Naive thymus-derived CD4-positive, alpha-beta T cell (primary cell): Measurements from ENCODE around the gene ELL. TPM values are rescaled to one million over a fixed set of nuclear protein-coding genes. Genes with fewer than 3 reads are reported as not detected.
A peak's percentile ranks its signal among the peaks of the same experiment; 100 is the strongest.

Experiments used
- ATAC-seq: fragments of 150-1000 bp; cut with Tn5 transposase; 2 replicates; pipeline ENCODE4 v1.10.0; 2021; ENCODE audit warnings: mild to moderate bottlenecking, moderate library complexity
- CTCF ChIA-PET: fragments of 350-600 bp; sonication (Branson Sonifier 250); formaldehyde crosslinking; loops from one replicate; lab custom pipeline; 2021; ENCODE audit warnings: antibody characterized with exemption; lab: Charles Lee
- POLR2A ChIA-PET: fragments of 350-600 bp; sonication (Branson Sonifier 250); formaldehyde crosslinking; loops from one replicate; lab custom pipeline; 2021; ENCODE audit warnings: antibody characterized with exemption, inconsistent platforms; lab: Charles Lee
- DNase-seq, 9 donors: peaks; one replicate each; pipeline versions ENCODE4 v3.0.0 to v3.0.0-alpha.2; 2020 to 2022; ENCODE audit warnings: mixed read lengths in 1 of 9
- H3K27ac ChIP-seq: one replicate; pipeline ENCODE4 v1.7.0; 2013; ENCODE audit warnings: mild to moderate bottlenecking, low read depth, low read length, moderate library complexity
- H3K27me3 ChIP-seq, 2 donors: one replicate each; pipeline ENCODE4 v1.7.0; 2013; ENCODE audit warnings: low read length in 2 of 2, mild to moderate bottlenecking in 2 of 2, moderate library complexity in 2 of 2; ENCODE audit not compliant: control insufficient read depth in 2 of 2, insufficient read depth in 2 of 2
- H3K36me3 ChIP-seq, 3 experiments: 1 replicate in 2 of 3; 2 replicates in 1 of 3; pipeline ENCODE4 v1.7.0; 2013; ENCODE audit warnings: low read length in 3 of 3, mild to moderate bottlenecking in 3 of 3, moderate library complexity in 1 of 3; ENCODE audit not compliant: insufficient read depth in 3 of 3, control insufficient read depth in 2 of 3
- H3K4me1 ChIP-seq, 2 donors: one replicate each; pipeline ENCODE4 v1.7.0; 2013; ENCODE audit warnings: low read length in 2 of 2, mild to moderate bottlenecking in 2 of 2, moderate library complexity in 1 of 2; ENCODE audit not compliant: control insufficient read depth in 2 of 2, insufficient read depth in 2 of 2
- H3K4me3 ChIP-seq: 2 replicates; pipeline ENCODE4 v1.7.0; 2013; ENCODE audit warnings: mild to moderate bottlenecking, low read length
- H3K9me3 ChIP-seq, 3 experiments: 1 replicate in 2 of 3; 2 replicates in 1 of 3; pipeline ENCODE4 v1.7.0; 2013; ENCODE audit warnings: low read length in 3 of 3; ENCODE audit not compliant: control insufficient read depth in 2 of 3
- H3K27ac Mint-ChIP-seq, 9 donors: one replicate each; pipeline ENCODE4 v1.8.0; 2020 to 2022; ENCODE audit warnings: mixed read lengths in 9 of 9, mild to moderate bottlenecking in 8 of 9, moderate library complexity in 5 of 9, inconsistent platforms in 2 of 9
- H3K27me3 Mint-ChIP-seq, 5 donors: one replicate each; pipeline ENCODE4 v1.8.0; 2021 to 2022; ENCODE audit warnings: mixed read lengths in 5 of 5, mild to moderate bottlenecking in 1 of 5
- H3K36me3 Mint-ChIP-seq, 5 donors: one replicate each; pipeline ENCODE4 v1.8.0; 2020 to 2022; ENCODE audit warnings: mixed read lengths in 5 of 5, mild to moderate bottlenecking in 3 of 5, inconsistent platforms in 1 of 5
- H3K4me1 Mint-ChIP-seq, 7 donors: one replicate each; pipeline ENCODE4 v1.8.0; 2020 to 2022; ENCODE audit warnings: mixed read lengths in 7 of 7, mild to moderate bottlenecking in 3 of 7, inconsistent platforms in 1 of 7
- H3K4me3 Mint-ChIP-seq, 10 donors: one replicate each; pipeline ENCODE4 v1.8.0; 2020 to 2022; ENCODE audit warnings: mild to moderate bottlenecking in 10 of 10, mixed read lengths in 10 of 10, moderate library complexity in 6 of 10, inconsistent platforms in 2 of 10
- H3K9me3 Mint-ChIP-seq, 11 donors: one replicate each; pipeline ENCODE4 v1.8.0; 2020 to 2022; ENCODE audit warnings: mixed read lengths in 11 of 11, mild to moderate bottlenecking in 4 of 11, inconsistent platforms in 1 of 11, moderate library complexity in 1 of 11
- intact Hi-C, 2 donors: fragments of 100-400 bp; cut with micrococcal nuclease; formaldehyde crosslinking; loops; one replicate each; pipeline ENCODE4 v1.15.1; 2023
- polyA plus RNA-seq, 2 donors: library from polyadenylated mRNA; unstranded; fragments of 300-500 nt; fragmentation: Illumina TruSeq; gene quantifications; one replicate each; pipeline ENCODE4 v1.2.3, GENCODE V29; 2021
- total RNA-seq, 6 experiments: library from RNA in 5 of 6; stranded (reverse) in 5 of 6; gene quantifications; 1 replicate in 5 of 6; 2 replicates in 1 of 6; pipeline ENCODE4 v1.2.3 and lab custom pipeline; 2021 to 2026

The ELL gene
- total and polyA plus RNA-seq, 7 experiments from 2014 or later, result 8.9 to 70.4 (median 22.1) TPM

DNA sequence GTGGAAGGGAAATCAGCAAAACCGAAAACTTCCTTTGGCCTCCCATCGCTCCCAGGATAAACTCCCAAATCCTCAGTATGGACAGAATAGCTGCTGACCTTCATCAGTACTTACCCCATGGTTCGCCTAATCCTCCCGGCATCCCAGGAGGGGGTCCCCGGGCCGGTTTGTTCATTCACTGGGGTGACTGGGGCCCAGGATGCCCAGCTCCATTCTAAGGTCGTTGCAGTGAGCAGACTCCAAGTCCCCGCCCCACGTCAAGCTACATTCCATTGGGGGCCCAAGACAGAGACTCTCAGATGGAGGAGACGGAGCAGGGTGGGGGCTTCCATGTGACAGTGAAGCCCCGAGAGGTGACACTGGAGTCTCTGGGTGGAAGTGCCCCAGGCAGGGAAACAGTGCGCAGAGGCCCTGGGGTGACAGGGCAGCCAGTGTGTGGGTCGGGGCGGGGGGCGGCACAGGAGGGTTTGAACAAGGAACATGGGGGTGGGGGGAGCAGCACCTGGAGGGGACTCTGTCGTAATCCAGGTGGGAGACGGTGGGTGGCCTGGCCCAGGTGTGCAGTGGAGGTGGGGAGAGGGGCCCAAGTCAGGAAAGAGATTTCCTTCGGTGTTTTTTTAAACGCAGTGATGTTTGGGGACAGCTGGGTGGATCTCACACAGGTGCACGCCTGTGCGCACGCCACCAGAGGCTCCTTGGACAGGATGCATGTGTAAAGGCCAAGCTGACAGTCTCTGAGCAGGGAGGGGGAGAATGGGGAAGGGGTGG, 97.6 kb downstream of the ELL start:
- ATAC-seq (no peak), DNase-seq (no peak)
- no peaks in the 10 kb centered on the region for H3K9me3 Mint-ChIP-seq
- Histone ChIP-seq H3K27me3 (no peaks in the 10 kb centered on the region), H3K4me1 (peaks cover 21 to 55% of the 10 kb centered on the region in 2 donors), H3K36me3 (no peaks in the 10 kb centered on the region), H3K9me3 (no peaks in the 10 kb centered on the region), H3K4me3 (no peak overlapping the region), H3K27ac (no peak overlapping the region)
- ChIA-PET CTCF (interaction anchor here (0.6 to 1.1 kb wide), 2 partner anchors 13 to 30 kb away, joined by 3 read pairs; no protein-coding TSS in a partner anchor), POLR2A (interaction anchor here (1.2 kb wide), 1 partner anchor 13 kb away, joined by 4 read pairs; no protein-coding TSS in a partner anchor)
- H3K27ac Mint-ChIP-seq, result peak overlapping the region in 2 of 9 donors; percentile 32 to 42
- H3K27me3 Mint-ChIP-seq, result no peaks in the 10 kb centered on the region
- H3K4me3 Mint-ChIP-seq, result peak overlapping the region in 1 of 10 donors; percentile 14
- peaks cover 27 to 57% (median 44%) of the 10 kb centered on the region in 7 donors for H3K4me1 Mint-ChIP-seq
- intact Hi-C loops, result no loop called here
- H3K36me3 Mint-ChIP-seq, result peaks cover 0 to 8% (median 0%) of the 10 kb centered on the region in 5 donors

DNA sequence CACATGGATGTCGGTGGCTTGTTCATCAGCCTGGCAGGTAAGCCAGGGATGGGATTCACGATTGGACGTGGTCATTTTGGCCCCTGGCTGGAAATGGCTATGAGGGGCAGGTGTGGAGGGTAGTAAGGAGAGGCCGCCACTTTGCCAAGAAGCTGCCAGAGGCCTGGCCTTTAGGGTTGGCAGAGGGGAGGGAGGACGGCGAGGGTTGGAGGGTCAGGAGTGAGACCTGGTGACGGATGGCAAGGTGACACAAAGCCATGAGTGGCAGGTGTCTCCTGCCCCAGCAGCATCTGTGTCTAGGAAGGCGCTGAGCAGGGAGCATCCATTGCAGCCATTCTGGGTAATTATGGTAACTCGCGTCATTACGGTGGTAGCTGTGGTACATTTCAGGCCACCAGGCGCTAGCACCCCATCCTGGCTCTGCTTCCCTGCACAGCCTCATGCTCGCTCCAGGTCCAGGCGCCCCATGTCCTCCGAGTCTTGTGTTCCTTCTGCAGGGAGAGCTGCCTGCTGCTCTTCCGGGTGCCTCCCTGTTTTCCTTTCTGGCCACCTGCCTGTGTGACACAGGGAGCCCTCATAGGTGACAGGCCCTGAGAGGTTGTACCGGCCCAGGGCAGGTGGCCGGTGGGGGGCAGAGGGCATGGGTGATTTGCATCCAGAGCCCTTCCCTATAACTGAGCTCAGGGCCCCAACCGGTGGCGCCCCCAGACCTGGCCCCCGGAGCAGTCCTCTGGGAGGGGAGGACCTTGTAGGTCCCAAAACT, 98.4 kb downstream of the ELL start:
- H3K4me3 Mint-ChIP-seq, result peak overlapping the region in 3 of 10 donors; percentile 47 to 92 (median 62)
- POLR2A ChIA-PET, result interaction anchor here (0.8 to 1.2 kb wide), 2 partner anchors 14 to 277 kb away, joined by 3 to 4 read pairs; no protein-coding TSS in a partner anchor
- CTCF ChIA-PET, result no interaction called here
- H3K9me3 ChIP-seq, result no peaks in the 10 kb centered on the region
- peaks cover 0 to 2% (median 0%) of the 10 kb centered on the region in 5 donors for H3K27me3 Mint-ChIP-seq
- peak overlapping the region in 2 of 9 donors; percentile 60 to 90 for H3K27ac Mint-ChIP-seq
- H3K4me3 ChIP-seq, result no peak overlapping the region
- H3K9me3 Mint-ChIP-seq, result no peaks in the 10 kb centered on the region
- no peak for ATAC-seq
- H3K27ac ChIP-seq, result no peak overlapping the region
- peaks cover 27 to 56% of the 10 kb centered on the region in 2 donors for H3K4me1 ChIP-seq
- peaks cover 32 to 63% (median 50%) of the 10 kb centered on the region in 7 donors for H3K4me1 Mint-ChIP-seq
- DNase-seq, result no peak
- intact Hi-C loops, result no loop called here
- no peaks in the 10 kb centered on the region for H3K36me3 ChIP-seq
- peaks cover 0 to 2% of the 10 kb centered on the region in 2 donors for H3K27me3 ChIP-seq
- peaks cover 0 to 8% (median 0%) of the 10 kb centered on the region in 5 donors for H3K36me3 Mint-ChIP-seq

DNA sequence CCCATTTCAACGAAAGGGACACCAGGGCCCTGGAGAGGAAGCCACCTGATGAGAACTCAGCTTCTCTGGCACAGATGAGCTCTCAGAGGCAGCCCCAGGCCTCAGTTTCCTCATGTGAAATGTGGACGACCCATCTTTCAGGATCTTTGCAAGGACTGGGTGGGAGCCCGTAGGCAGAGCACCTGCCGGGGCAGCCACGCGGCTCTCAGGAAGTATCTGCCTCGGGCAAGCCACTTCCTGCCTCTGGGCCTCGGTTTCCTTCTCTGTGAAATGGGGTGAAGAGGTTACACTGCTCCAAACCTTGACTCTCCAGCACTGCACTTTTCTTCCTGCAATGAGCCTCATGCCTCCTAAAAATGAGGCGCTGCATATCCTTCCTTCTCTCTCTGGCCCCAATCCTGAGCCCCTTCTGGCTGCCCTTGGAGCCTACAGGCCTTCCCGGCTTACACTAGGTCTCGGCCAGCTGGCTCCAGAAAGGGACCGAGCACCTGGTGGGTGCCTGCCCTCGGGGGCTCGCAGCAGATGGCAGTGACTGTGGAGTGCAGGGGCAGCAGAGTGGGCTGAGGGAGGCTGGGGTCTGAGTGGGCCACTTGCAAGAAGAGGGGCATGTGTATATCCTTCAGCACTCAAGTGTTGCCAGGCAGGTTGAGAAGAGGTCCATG, 99.2 kb downstream of the ELL start:
- H3K27ac Mint-ChIP-seq, result peak overlapping the region in 6 of 9 donors; percentile 31 to 90 (median 62)
- H3K27me3 Mint-ChIP-seq, result peaks cover 0 to 9% (median 3%) of the 10 kb centered on the region in 5 donors
- DNase-seq (no peak), ATAC-seq (no peak)
- peak overlapping the region in 5 of 10 donors; percentile 6 to 92 (median 49) for H3K4me3 Mint-ChIP-seq
- peaks cover 0 to 8% (median 0%) of the 10 kb centered on the region in 5 donors for H3K36me3 Mint-ChIP-seq
- peaks cover 35 to 58% of the 10 kb centered on the region in 2 donors for H3K4me1 ChIP-seq
- H3K27ac ChIP-seq, result no peak overlapping the region
- peaks cover 39 to 71% (median 58%) of the 10 kb centered on the region in 7 donors for H3K4me1 Mint-ChIP-seq
- no peaks in the 10 kb centered on the region for H3K9me3 Mint-ChIP-seq
- CTCF ChIA-PET, result interaction anchor here (0.6 to 0.7 kb wide), 2 partner anchors 143 to 866 kb away, joined by 3 to 4 read pairs; no protein-coding TSS in a partner anchor
- no peaks in the 10 kb centered on the region for H3K36me3 ChIP-seq
- intact Hi-C loops, result no loop called here
- POLR2A ChIA-PET, result interaction anchor here (0.8 kb wide), 1 partner anchor 278 kb away, joined by 3 read pairs; no protein-coding TSS in a partner anchor
- H3K27me3 ChIP-seq, result peaks cover 0 to 3% of the 10 kb centered on the region in 2 donors
- no peak overlapping the region for H3K4me3 ChIP-seq
- no peaks in the 10 kb centered on the region for H3K9me3 ChIP-seq

DNA sequence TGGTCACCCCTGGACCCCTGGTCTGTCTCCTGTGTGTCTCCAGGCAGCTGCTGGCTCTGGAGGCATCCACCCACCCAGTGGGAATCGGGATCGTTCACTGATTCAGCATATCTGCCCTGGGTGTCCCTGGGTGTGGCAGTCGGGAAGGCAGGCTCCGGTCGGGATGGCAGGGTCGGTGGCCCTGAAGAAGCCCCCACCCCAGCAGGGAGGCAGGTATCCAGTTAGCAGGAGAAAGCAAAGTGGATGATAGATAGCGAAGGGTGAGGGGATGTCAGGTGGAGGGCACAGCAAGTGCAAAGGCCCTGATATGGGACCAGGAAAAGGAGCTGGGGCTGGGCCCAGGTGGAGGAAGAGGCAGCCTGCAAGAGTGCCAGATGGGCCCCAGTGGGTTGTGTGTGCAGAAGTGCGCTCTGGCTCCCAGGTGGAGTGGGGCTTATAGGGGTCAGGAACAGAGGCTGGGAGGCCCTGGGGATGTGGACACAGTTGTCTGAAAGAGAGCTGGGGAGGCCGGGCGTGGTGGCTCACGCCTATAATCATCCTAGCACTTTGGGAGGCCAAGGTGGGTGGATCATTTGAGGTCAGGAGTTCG, 100.4 kb downstream of the ELL start:
- peaks cover 47 to 65% of the 10 kb centered on the region in 2 donors for H3K4me1 ChIP-seq
- CTCF ChIA-PET, result interaction anchor here (0.6 kb wide), 2 partner anchors 208 to 1447 kb away, joined by 3 to 4 read pairs; no protein-coding TSS in a partner anchor
- ATAC-seq (no peak), DNase-seq (no peak)
- no peaks in the 10 kb centered on the region for H3K36me3 ChIP-seq
- Mint-ChIP-seq H3K36me3 (peaks cover 0 to 8% (median 0%) of the 10 kb centered on the region in 5 donors), H3K4me1 (peaks cover 42 to 77% (median 66%) of the 10 kb centered on the region in 7 donors), H3K27ac (peak overlapping the region; percentile 49 to 90 (median 67)), H3K4me3 (peak overlapping the region; percentile 34 to 92 (median 82)), H3K9me3 (peaks cover 0 to 1% (median 0%) of the 10 kb centered on the region in 11 donors), H3K27me3 (peaks cover 5 to 16% (median 9%) of the 10 kb centered on the region in 5 donors)
- no peak overlapping the region for H3K4me3 ChIP-seq
- H3K27ac ChIP-seq, result peak overlapping the region; percentile 31
- intact Hi-C loops, result no loop called here
- peaks cover 0 to 12% of the 10 kb centered on the region in 2 donors for H3K27me3 ChIP-seq
- POLR2A ChIA-PET, result no interaction called here
- no peaks in the 10 kb centered on the region for H3K9me3 ChIP-seq

DNA sequence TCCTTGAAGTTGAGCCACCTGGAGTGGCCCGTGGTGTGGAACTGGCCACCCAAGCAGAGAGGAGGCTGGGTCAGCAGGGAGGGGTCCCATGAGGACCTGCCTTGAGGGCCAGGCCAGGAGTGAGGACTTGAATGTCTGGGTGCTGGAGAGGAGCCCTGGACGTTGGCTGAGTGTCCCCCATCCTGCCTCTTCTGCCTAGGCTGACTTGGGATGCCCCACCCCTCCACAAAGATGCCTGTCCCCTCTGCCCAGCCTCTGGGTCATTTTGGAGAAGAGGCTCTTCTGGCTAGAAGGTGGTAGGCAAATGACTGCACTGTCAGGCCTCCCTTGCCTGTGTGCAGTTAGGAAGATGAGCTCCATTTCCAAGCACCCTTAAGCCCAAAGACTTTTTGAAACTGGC, 100.9 kb downstream of the ELL start:
- peak overlapping the region; percentile 47 for H3K4me3 ChIP-seq
- DNase-seq, result no peak
- CTCF ChIA-PET, result interaction anchor here (0.6 to 2.1 kb wide), 3 partner anchors 10 to 1447 kb away, joined by 3 to 7 read pairs (median 4); no protein-coding TSS in a partner anchor
- H3K27ac Mint-ChIP-seq, result peak overlapping the region in 5 of 9 donors; percentile 14 to 90 (median 63)
- peaks cover 8 to 21% (median 13%) of the 10 kb centered on the region in 5 donors for H3K27me3 Mint-ChIP-seq
- intact Hi-C loops, result loop anchor here in 1 of 2 donors (1.0 kb wide), 1 partner anchor 8 kb away; no protein-coding TSS in a partner anchor
- H3K36me3 ChIP-seq, result no peaks in the 10 kb centered on the region
- no peaks in the 10 kb centered on the region for H3K9me3 ChIP-seq
- peaks cover 52 to 70% of the 10 kb centered on the region in 2 donors for H3K4me1 ChIP-seq
- no peak for ATAC-seq
- POLR2A ChIA-PET, result interaction anchor here (0.8 kb wide), 1 partner anchor 15 kb away, joined by 3 read pairs; no protein-coding TSS in a partner anchor
- H3K4me3 Mint-ChIP-seq, result peak overlapping the region; percentile 79 to 92 (median 84)
- H3K36me3 Mint-ChIP-seq, result peaks cover 0 to 8% (median 0%) of the 10 kb centered on the region in 5 donors
- peak overlapping the region; percentile 31 for H3K27ac ChIP-seq
- peaks cover 44 to 80% (median 69%) of the 10 kb centered on the region in 7 donors for H3K4me1 Mint-ChIP-seq
- H3K9me3 Mint-ChIP-seq, result peaks cover 0 to 1% (median 0%) of the 10 kb centered on the region in 11 donors
- peaks cover 0 to 14% of the 10 kb centered on the region in 2 donors for H3K27me3 ChIP-seq
